ENCODE results near the gene TEN1.

Gene TEN1

DNA sequence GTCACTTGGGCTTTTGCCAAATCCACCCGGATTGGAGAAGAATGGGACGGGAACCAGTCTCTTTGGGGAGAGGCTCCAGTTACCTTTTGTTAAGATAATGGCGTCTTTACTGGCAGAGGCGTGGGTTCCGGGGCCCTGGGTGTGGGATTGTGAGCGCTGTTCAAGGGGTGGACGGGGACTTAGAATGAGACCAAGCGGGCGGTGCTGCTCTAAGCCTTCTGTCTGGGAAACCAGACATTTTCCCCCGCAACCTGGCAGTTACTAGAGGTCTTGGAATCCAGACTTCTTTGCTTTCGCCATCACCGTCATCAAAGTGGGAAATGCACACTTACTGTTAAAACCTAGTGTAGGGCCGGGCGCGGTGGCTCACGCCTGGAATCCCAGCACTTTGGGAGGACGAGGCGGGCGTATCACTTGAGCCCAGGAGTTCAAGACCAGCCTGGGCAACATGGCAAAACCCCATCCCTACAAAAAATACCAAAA is 706 bp downstream of the TEN1 start:
- no peak for DNase-seq

DNA sequence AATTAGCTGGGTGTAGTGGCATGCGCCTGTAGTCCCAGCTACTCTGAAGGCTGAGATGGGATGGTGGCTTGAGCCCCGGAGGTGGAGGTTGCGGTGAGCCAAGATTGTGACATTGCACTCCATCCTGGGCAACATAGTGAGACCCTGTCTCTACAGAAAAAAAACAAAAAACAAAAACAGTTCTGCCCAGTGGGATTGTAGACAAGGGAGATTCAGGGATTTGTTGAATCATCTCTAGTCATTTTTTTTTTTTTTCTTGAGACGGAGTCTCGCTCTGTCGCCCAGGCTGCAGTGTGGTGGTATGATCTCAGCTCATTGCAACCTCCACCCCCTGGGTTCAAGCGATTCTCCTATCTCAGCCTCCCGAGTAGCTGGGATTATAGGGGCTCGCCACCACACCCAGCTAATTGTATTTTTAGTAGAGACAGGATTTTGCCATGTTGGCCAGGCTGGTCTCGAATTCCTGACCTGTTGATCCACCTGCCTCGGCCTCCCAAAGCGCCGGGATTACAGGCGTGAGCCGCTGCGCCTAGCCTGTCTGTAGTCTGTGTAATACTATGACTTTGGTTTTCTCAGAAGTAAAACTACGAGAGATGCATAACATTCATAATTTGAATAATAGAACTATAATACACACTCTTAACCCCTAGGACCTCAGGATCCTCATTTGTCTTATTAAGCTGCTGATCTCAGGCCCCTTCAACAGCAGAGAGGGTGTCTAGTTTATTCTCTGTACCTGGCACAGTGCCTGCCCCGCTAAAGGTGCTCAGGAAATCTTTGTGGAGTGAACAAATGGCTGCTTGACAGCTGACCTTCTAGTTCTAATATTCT is 1.4 kb downstream of the TEN1 start:
- DNase-seq = no peak

GRCh38 chr17:75981019-75981615 is 2.1 kb downstream of the TEN1 start:
- DNase-seq = no peak

- DNase-seq = peak in 1 of 2 donors; percentile 28
These were observed 4.6 kb downstream of the TEN1 start for GRCh38 chr17:75983501-75984181.

- DNase-seq = no peak
These were observed 6.9 kb downstream of the TEN1 start for GRCh38 chr17:75985986-75986385.

DNA sequence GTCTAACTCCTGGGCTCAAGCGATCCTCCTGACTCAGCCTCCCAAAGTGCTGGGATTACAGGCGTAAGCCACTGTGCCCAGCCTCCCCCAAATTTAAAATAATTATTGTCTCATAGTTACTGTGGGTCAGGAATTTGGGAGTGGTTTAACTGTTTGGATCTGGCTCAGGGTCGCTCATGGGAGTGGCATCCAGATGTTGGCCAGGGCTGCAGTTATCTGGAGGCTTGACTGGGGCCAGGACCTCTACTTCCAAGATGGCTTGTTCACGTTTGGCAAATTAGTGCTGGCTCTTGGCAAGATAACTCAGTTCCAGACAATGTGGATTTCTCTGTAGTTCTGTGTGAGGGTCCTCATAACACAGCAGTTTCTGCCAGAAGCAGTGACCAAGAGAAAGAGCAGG is 8.0 kb downstream of the TEN1 start:
- DNase-seq = no peak

- DNase-seq = no peak
These were observed 12.4 kb downstream of the TEN1 start for GRCh38 chr17:75991396-75991795.

DNA sequence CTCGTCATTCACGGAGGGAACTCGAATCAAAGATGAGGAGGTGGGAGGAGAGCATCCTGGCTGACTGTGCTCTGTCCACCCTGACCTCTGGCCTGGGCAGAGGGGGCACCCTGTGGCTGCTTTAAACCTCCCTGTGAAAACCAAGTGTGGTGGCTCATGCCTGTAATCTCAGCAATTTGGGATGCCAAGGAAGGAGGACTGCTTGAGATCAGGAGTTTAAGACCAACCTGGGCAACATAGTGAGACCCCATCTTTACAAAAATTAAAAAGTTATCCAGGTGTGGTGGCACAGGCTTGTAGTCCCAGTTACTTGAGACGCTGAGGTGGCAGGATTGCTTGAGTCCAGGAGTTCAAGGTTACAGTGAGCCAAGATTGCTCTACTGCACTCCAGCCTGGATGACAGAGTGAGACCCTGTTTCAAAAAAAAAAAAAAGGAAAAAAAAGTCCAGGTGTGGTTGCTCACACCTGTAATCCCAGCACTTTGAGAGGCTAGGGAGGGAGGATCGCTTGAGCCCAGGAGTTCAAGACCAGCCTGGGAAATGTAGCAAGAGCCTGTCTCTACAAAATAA is 15.8 kb downstream of the TEN1 start:
- no peak for DNase-seq

GRCh38 chr17:75995385-75995925 is 16.4 kb downstream of the TEN1 start:
- DNase-seq = no peak

DNA sequence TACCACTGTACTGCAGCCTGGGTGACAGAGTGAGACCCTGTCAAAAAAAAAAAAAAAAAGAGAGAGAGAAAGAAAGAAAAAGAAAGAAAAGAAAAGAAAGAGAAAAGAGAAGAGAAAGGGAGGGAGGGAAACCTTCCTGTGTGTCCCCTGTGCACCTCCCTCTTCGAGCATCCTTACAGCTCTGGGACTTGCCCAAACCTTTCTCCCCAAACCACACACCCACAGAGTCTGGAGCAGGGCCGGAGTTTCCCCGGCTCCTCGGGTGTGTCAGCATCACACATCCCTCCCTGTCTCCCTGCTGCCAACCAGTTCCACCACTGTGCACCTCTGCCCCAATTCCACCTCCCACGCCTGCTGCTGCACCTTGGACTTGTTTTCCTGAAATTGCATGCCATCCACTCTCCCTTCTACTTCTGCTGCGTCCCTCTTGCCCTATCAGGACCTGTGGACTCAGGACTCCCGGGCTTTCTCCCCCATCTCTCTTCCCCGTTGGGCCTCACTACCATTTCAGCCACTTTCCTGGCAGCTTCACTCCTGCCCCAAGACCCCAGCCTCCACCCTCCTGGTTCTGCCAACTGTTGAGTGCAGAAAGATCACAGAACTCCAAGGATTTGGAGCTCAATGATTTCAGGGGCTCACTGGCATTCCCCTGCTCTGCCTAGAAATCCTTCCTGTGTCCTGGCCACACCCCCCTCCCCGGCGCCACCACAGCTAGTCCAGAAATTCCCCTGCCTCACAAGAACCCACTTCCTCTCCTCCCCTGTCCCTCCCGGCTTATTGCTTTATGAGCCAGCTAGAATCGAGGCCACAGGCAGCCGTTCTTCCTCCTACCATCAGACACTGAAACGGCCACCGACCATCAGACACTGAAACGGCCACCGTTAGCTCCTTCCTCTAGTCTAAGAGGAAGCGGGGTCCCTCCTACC is 17.9 kb downstream of the TEN1 start:
- DNase-seq = peak; percentile 34 to 47

DNA sequence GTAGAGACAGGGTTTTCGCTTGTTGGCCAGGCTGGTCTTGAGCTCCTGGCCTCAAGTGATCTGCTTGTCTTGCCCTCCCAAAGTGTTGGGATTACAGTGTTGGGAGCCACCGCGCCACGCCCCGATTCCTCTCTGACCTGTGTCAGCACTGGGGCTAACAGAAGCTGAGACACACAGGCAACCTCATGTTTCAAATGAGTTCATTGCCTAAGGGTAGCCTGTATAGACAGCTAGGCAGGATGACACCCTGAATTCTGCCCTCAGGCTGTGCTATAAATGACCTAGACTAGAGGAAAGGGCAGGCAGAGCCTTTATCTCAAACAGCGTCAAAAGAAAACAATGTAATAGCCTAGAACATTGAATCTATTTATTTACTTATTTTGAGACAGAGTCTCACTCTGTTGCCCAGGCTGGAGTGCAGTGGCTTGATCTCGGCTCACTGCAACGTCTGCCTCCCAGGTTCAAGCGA is 19.3 kb downstream of the TEN1 start:
- DNase-seq = no peak

- DNase-seq = peak; percentile 42 to 63
These were observed 21.1 kb downstream of the TEN1 start for GRCh38 chr17:76000016-76000754.

DNA sequence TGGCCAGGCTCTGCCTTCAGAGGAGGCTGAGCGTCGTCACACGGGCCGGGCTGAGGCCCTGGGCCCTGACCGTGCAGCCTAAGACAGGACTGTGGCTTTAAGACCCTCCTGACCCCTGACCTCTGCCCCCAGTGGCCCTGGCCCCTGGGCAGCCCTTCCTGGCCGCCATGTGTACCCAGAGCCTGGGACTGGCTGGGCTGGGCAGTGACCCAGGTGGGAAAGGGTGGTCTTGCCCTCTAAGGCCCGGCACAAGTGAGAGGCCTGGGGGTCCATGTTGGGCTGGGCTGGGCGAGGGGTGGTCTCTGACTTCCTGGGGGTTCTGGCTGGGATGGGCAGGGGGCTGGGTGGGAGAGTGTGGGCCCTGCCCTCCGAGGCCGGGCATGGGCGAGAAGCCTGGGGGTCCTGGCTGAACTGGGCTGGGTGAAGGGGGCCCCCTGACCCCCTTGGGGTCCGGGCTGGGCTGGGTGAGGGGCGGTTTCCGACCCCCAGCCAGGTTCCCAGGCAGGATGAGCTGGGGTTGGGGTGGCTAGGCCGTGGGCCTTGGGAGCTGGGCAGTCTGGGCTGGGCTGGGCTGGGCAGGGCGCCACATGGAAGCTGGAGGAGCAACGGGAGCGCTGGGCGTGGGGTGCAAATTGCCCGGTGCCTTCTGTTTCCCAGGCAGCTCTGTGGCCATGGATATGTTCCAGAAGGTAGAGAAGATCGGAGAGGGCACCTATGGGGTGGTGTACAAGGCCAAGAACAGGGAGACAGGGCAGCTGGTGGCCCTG is 21.9 kb downstream of the TEN1 start, which contains the start of gene CDK3:
CDK3 (plus strand) TSS at position 101 of the 767 bp plus-strand sequence; CDS start at position 672, 571 bp downstream.
- no peak for DNase-seq

DNA sequence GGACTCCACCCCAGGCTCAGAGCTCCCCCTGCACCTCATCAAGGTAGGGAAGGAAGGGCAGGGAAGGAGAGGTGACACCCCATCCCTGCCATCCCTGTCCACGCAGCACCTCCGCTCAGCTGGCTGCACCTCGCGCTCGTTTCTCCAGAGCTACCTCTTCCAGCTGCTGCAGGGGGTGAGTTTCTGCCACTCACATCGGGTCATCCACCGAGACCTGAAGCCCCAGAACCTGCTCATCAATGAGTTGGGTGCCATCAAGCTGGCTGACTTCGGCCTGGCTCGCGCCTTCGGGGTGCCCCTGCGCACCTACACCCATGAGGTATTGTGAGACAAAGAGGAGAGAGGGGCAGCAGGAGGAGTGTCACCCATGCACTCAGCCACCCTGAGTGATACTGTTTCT is 23.1 kb downstream of the TEN1 start:
- DNase-seq = no peak

GRCh38 chr17:76003915-76004314 is 24.9 kb downstream of the TEN1 start:
- no peak for DNase-seq

GRCh38 chr17:76004750-76005262 is 25.8 kb downstream of the TEN1 start:
- no peak for DNase-seq

DNA sequence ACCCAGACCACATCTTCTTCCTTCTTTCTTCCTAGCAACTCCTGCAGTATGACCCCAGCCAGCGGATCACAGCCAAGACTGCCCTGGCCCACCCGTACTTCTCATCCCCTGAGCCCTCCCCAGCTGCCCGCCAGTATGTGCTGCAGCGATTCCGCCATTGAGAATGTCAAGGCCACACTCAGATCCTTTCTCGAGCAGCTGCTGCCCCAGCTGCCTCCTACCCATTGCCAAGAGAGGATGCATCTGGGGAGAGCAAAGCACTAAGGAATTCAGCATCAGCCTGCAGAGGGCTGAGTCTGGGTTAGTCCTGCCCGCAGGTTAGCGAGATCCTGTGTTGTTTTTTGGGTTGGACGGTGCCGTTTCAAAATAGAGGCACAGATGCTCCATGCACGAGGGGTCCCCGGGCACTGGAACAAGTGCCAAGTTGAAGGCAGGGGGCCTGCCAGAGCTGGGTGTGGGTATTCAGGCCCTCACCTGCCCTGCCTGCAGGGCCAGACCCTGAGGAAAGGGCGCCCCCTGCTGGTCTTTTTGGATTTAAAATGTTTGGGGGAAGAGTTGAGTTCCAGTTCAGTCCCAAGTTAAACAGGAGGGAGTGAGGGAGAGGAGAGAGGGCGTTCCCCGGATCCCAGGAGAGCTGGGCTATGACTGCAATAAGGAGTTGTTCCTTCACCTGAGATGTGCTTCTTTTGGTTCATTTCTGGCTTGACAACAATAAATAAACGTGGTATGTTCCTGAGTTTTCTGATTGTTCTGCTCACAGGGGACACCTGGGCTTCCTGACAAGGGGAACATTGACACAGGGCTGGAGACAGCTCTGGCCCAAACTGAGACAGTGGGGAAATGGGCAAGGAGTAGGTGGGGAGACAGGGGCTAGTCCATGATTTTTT is 26.5 kb downstream of the TEN1 start:
- DNase-seq = peak; percentile 69 to 82

- no peak for DNase-seq
These were observed 28.2 kb downstream of the TEN1 start for GRCh38 chr17:76007131-76007849.
